Mammary epithelial cell (primary cell): ENCODE measurements around the gene TSPAN7.

ENCODE experiments used
- CTCF ChIP-seq, 2 donors: IDR thresholded peaks in 1 of 2; conservative IDR thresholded peaks in 1 of 2; 2 replicates each; pipeline ENCODE4 v1.5.1; 2011 to 2012; ENCODE audit warnings: inconsistent platforms in 2 of 2, low read length in 2 of 2, mild to moderate bottlenecking in 2 of 2, control low read depth in 1 of 2, low read depth in 1 of 2; ENCODE audit not compliant: insufficient read depth in 1 of 2; ENCODE audit errors: extremely low read depth in 1 of 2
- EZH2 ChIP-seq: IDR thresholded peaks from 2 replicates; pipeline ENCODE4 v1.6.1; 2012; ENCODE audit warnings: low read length, inconsistent platforms, borderline replicate concordance

- TF ChIP-seq CTCF (conservative IDR thresholded peaks at IDR 0.05 in 1 of 2, IDR thresholded peaks at IDR 0.05 in 1 of 2; ENCODE audit: extremely low read depth in 1 of 2, insufficient read depth in 1 of 2, low read depth in 1 of 2, low read length in 2 of 2) (no peak), EZH2 (no peak)
These were observed 793 bp downstream of the TSPAN7 start for GRCh38 chrX:38561951-38562719.
